GM20000 (cell line): ENCODE data around the gene FARS2.

Source experiments
- DNase-seq: peaks from one replicate; pipeline ENCODE4 v3.0.0; 2012; ENCODE audit warnings: low spot score
- CTCF ChIP-seq: IDR thresholded peaks from 2 replicates; pipeline ENCODE4 v1.5.1; 2012; ENCODE audit warnings: mild to moderate bottlenecking, control low read depth; ENCODE audit errors: extremely low read depth, missing control alignments

FARS2 gene

GRCh38 chr6:5570641-5571040 lies 309.3 kb downstream of the FARS2 start:
- TF ChIP-seq CTCF = no peak
- no peak for DNase-seq

- peak; percentile 12 for DNase-seq
These were observed 319.6 kb downstream of the FARS2 start for GRCh38 chr6:5580736-5581581.

GRCh38 chr6:5582762-5583161 lies 321.4 kb downstream of the FARS2 start:
- DNase-seq = no peak
- no peak for TF ChIP-seq CTCF

More at GRCh38 chr6:5580736-5581581, 319.6 kb downstream of the FARS2 start:
- TF ChIP-seq CTCF = no peak

GRCh38 chr6:5583528-5583927 lies 322.2 kb downstream of the FARS2 start:
- no peak for DNase-seq
- no peak for TF ChIP-seq CTCF

DNA sequence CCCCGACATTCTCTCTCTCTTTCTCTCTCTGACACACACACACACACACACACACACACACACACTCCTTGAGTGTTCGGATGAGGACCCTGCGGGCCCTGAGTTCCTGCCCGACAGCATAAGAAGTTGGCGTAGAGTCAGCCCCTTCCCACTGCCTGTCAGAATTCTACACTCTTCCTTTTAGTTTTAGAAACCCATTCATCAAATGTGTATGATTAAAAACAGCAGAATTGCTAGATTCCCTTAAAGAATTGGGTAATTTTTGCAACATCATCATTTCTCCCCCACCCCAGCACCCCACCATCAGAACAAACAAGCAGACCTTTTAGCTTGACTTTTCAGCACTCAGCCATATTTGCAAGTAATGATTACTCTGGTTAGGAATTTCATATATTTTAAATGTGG lies 322.8 kb downstream of the FARS2 start:
- no peak for DNase-seq
- TF ChIP-seq CTCF = no peak

- DNase-seq = no peak
- no peak for TF ChIP-seq CTCF
These were observed 326.3 kb downstream of the FARS2 start for GRCh38 chr6:5587648-5588047.

DNA sequence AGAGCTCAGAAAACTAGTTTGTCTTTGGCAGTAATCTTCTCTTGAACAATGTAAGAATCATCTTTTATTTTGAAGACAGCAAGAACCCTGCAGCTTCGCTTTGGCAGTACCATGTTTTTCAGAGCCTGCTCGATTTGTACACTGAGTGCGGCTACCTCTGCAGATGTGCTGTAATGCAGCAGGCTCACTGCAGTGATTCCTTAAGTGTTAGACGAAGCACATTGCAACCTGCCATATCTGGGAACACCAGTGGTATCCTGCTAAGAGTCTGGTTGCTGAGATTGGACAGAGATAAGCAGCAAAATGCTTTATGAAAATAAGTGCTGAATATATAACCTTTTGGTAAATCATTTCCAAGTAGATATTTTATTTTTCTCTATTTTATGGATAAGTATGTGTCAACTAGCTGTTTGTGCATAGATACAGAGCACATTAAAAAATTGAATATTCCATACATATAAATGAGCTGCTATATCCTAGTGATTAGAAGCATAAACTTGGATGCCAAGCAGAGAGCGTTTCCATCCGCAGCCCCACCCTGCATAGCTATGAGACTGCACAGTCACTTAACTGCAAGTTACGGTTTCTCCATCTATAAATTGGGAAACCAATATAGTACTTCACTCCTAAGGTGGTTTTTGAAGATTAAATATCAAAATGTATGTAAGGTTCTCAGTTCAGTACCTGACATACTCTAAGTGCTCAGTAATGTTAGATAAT lies 328.3 kb downstream of the FARS2 start:
- no peak for DNase-seq
- no peak for TF ChIP-seq CTCF
